Caco-2 (cell line): ENCODE results near the gene H6PD. TPM values are rescaled to one million over a fixed set of nuclear protein-coding genes. Genes with fewer than 3 reads are reported as not detected.

Experiments used
- BruUV-seq: library from RNA; stranded (reverse); fragments of 400-500 nt; replicated peaks from 2 replicates; lab custom pipeline; 2021; lab: Mats Ljungman, UMichigan
- CTCF ChIA-PET: fragments of 300-600 bp; sonication (Branson Sonifier 250); formaldehyde crosslinking; loops from one replicate; lab custom pipeline; 2022; ENCODE audit warnings: antibody characterized with exemption; lab: Charles Lee
- POLR2A ChIA-PET: fragments of 300-600 bp; sonication (Branson Sonifier 250); formaldehyde crosslinking; loops from one replicate; lab custom pipeline; 2022; ENCODE audit warnings: antibody characterized with exemption; lab: Charles Lee
- DNase-seq, 2 experiments: peaks; one replicate each; pipeline versions ENCODE4 v3.0.0 to v3.0.0-alpha.2; 2020 to 2022
- H3K27me3 ChIP-seq: replicated peaks from 2 replicates; pipeline ENCODE4 v1.6.0; 2011; ENCODE audit warnings: low read length; ENCODE audit not compliant: control insufficient read depth, insufficient read depth
- H3K36me3 ChIP-seq: 2 replicates; pipeline ENCODE4 v1.5.1; 2011; ENCODE audit warnings: low read length; ENCODE audit not compliant: control insufficient read depth, insufficient read depth
- H3K4me1 ChIP-seq: fragments of 250-450 bp; sonication (Bioruptor Pico); 2 replicates; pipeline ENCODE4 v1.5.1; 2020; ENCODE audit warnings: mild to moderate bottlenecking
- H3K4me3 ChIP-seq: 2 replicates; pipeline ENCODE4 v1.5.1; 2011; ENCODE audit warnings: low read depth, mild to moderate bottlenecking, control low read depth, low read length
- H3K9me3 ChIP-seq: fragments of 250-450 bp; sonication (Bioruptor Pico); 2 replicates; pipeline ENCODE4 v1.5.1; 2020; ENCODE audit warnings: mild to moderate bottlenecking, moderate library complexity
- H3K27ac Mint-ChIP-seq: one replicate; pipeline ENCODE4 v1.8.0; 2022; ENCODE audit warnings: mixed read lengths; ENCODE audit not compliant: unreplicated experiment
- H3K27me3 Mint-ChIP-seq: one replicate; pipeline ENCODE4 v1.8.0; 2022; ENCODE audit warnings: mixed read lengths; ENCODE audit not compliant: insufficient read depth, unreplicated experiment
- H3K36me3 Mint-ChIP-seq: one replicate; pipeline ENCODE4 v1.8.0; 2022; ENCODE audit warnings: mild to moderate bottlenecking, mixed read lengths; ENCODE audit not compliant: insufficient read depth, unreplicated experiment
- H3K4me1 Mint-ChIP-seq: one replicate; pipeline ENCODE4 v1.8.0; 2022; ENCODE audit warnings: low read depth, mixed read lengths; ENCODE audit not compliant: unreplicated experiment
- H3K4me3 Mint-ChIP-seq: one replicate; pipeline ENCODE4 v1.8.0; 2022; ENCODE audit warnings: mild to moderate bottlenecking, moderate library complexity, mixed read lengths; ENCODE audit not compliant: unreplicated experiment
- H3K9me3 Mint-ChIP-seq: one replicate; pipeline ENCODE4 v1.8.0; 2022; ENCODE audit warnings: mixed read lengths; ENCODE audit not compliant: unreplicated experiment
- intact Hi-C: fragments of 100-400 bp; cut with micrococcal nuclease; formaldehyde crosslinking; loops from one replicate; pipeline ENCODE4 v1.10.0; 2022; ENCODE audit not compliant: unreplicated experiment
- total RNA-seq: library from RNA; stranded (reverse); gene quantifications from 2 replicates; pipeline ENCODE4 v1.2.3, GENCODE V29; 2022
- TF ChIP-seq, protein P1 (sequence below), 2 experiments: fragments of 200-600 bp in 1 of 2; IDR thresholded peaks; 1 replicate in 1 of 2; 2 replicates in 1 of 2; pipeline versions ENCODE4 v1.5.1 to v1.8.0; 2011 to 2022; ENCODE audit warnings: antibody characterized with exemption in 1 of 2, control low read depth in 1 of 2, inconsistent platforms in 1 of 2, low read depth in 1 of 2, low read length in 1 of 2, mild to moderate bottlenecking in 1 of 2, moderate library complexity in 1 of 2; ENCODE audit not compliant: insufficient read depth in 1 of 2, severe bottlenecking in 1 of 2, unreplicated experiment in 1 of 2

H6PD gene
- total RNA-seq, 1 experiment from 2014 or later: 13.0 TPM

DNA sequence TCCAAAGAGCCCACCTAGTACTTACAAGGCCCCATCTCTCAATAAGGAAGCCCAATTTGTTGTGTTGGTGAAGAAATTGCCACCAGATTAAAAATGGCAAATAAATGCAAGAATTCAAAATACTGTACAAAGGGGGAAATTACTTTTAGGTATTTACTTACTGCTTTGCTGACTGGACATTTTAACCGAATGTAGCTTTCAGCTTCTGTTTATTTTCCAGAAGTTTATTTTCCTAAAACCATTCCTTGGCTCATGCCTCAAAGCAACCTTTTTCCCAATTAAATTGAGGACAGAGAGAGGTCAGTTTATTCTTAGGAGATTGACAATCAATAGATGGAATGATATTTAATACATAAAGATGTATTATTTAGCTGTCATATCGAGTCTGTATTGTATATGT, 47.6 kb upstream of the H6PD start:
- no peak overlapping the region for H3K4me3 ChIP-seq
- ChIA-PET CTCF (interaction anchor here (1.3 kb wide), 1 partner anchor 9 kb away, joined by 3 read pairs; no protein-coding TSS in a partner anchor), POLR2A (no interaction called here)
- no peaks in the 10 kb centered on the region for H3K27me3 ChIP-seq
- TF ChIP-seq, protein P1, sequence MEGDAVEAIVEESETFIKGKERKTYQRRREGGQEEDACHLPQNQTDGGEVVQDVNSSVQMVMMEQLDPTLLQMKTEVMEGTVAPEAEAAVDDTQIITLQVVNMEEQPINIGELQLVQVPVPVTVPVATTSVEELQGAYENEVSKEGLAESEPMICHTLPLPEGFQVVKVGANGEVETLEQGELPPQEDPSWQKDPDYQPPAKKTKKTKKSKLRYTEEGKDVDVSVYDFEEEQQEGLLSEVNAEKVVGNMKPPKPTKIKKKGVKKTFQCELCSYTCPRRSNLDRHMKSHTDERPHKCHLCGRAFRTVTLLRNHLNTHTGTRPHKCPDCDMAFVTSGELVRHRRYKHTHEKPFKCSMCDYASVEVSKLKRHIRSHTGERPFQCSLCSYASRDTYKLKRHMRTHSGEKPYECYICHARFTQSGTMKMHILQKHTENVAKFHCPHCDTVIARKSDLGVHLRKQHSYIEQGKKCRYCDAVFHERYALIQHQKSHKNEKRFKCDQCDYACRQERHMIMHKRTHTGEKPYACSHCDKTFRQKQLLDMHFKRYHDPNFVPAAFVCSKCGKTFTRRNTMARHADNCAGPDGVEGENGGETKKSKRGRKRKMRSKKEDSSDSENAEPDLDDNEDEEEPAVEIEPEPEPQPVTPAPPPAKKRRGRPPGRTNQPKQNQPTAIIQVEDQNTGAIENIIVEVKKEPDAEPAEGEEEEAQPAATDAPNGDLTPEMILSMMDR (IDR thresholded peaks at IDR 0.05; ENCODE audit: insufficient read depth in 1 of 2, low read depth in 1 of 2, low read length in 1 of 2, severe bottlenecking in 1 of 2, unreplicated experiment in 1 of 2): no peak
- no peaks in the 10 kb centered on the region for H3K9me3 ChIP-seq
- H3K4me1 Mint-ChIP-seq: no peaks in the 10 kb centered on the region
- no peaks in the 10 kb centered on the region for H3K27me3 Mint-ChIP-seq
- no peak for DNase-seq
- intact Hi-C loops: no loop called here
- H3K4me1 ChIP-seq: no peaks in the 10 kb centered on the region
- no TSS peak for BruUV-seq
- H3K27ac Mint-ChIP-seq: no peak overlapping the region
- no peaks in the 10 kb centered on the region for H3K36me3 ChIP-seq
- H3K9me3 Mint-ChIP-seq: no peaks in the 10 kb centered on the region
- no peaks in the 10 kb centered on the region for H3K36me3 Mint-ChIP-seq
- no peak overlapping the region for H3K4me3 Mint-ChIP-seq

DNA sequence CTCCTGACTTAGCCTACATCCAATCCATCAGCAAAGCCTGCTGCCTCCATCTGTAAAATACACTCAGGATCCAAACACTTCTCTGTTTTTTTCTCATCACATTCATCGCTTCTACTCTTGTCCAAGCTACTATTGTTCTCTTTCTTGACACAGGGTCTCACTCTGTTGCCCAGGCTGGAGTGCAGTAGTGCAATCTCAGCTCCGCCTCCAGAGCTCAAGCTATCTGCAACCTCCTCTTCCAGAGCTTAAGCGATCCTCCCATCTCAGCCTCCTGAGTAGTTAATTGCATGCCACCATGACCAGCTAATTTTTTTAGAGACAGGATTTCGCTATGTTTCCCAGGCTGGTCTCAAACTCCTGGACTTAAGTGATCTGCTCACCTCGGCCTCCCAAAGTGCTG, 44.3 kb upstream of the H6PD start:
- Mint-ChIP-seq H3K4me3 (no peak overlapping the region), H3K9me3 (no peaks in the 10 kb centered on the region), H3K4me1 (no peaks in the 10 kb centered on the region), H3K27ac (peak overlapping the region; percentile 29), H3K36me3 (no peaks in the 10 kb centered on the region), H3K27me3 (no peaks in the 10 kb centered on the region)
- no peaks in the 10 kb centered on the region for H3K36me3 ChIP-seq
- H3K4me1 ChIP-seq: no peaks in the 10 kb centered on the region
- H3K9me3 ChIP-seq: no peaks in the 10 kb centered on the region
- TF ChIP-seq, protein P1 (IDR thresholded peaks at IDR 0.05; ENCODE audit: insufficient read depth in 1 of 2, low read depth in 1 of 2, low read length in 1 of 2, severe bottlenecking in 1 of 2, unreplicated experiment in 1 of 2): no peak
- intact Hi-C loops: no loop called here
- DNase-seq: no peak
- H3K27me3 ChIP-seq: no peaks in the 10 kb centered on the region
- ChIA-PET POLR2A (no interaction called here), CTCF (no interaction called here)
- no peak overlapping the region for H3K4me3 ChIP-seq
- no TSS peak for BruUV-seq

DNA sequence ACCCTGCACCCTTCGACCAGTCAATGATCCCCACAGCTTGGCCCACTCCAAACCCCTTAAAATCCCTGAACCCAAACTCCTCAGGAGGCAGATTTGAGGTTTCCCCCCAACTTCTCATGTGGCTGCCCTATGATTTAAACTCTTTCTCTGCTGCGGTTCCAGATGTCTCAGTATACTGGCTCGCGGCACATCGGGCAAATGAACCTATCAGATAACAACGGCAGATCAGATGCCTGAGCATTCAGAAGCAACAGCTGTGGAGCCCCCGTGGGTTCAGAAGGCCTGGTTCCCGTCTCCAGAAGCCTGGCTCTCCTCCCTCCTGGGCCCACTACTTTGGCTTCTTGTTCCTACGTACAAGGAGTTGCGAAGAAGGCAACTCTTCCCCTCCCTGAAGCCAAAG, 43.3 kb upstream of the H6PD start:
- CTCF ChIA-PET: no interaction called here
- no peak overlapping the region for H3K4me3 Mint-ChIP-seq
- no peaks in the 10 kb centered on the region for H3K36me3 Mint-ChIP-seq
- intact Hi-C loops: no loop called here
- no peaks in the 10 kb centered on the region for H3K4me1 Mint-ChIP-seq
- Histone ChIP-seq H3K4me3 (no peak overlapping the region), H3K36me3 (no peaks in the 10 kb centered on the region), H3K27me3 (no peaks in the 10 kb centered on the region), H3K9me3 (no peaks in the 10 kb centered on the region), H3K4me1 (peaks cover 2% of the 10 kb centered on the region; the same call in 1 of the 2 replicates)
- TF ChIP-seq, protein P1 (IDR thresholded peaks at IDR 0.05; ENCODE audit: insufficient read depth in 1 of 2, low read depth in 1 of 2, low read length in 1 of 2, severe bottlenecking in 1 of 2, unreplicated experiment in 1 of 2): no peak
- BruUV-seq: no TSS peak
- no peak for DNase-seq
- H3K27me3 Mint-ChIP-seq: no peaks in the 10 kb centered on the region
- POLR2A ChIA-PET: no interaction called here
- H3K9me3 Mint-ChIP-seq: no peaks in the 10 kb centered on the region
- H3K27ac Mint-ChIP-seq: no peak overlapping the region
